Stimulated activated CD4-positive, alpha-beta T cell treated with anti-CD3 and anti-CD28 coated beads, Interleukin-12 subunit alpha, Interleukin-12 subunit beta, amount 100 ng/mL, for 24 hours (primary cell): ENCODE results near the gene KLHL17.

Source experiments
- DNase-seq, 2 experiments: peaks; one replicate each; pipeline ENCODE4 v3.0.0-alpha.2; 2020; ENCODE audit warnings: low read depth in 2 of 2

KLHL17 gene

DNA sequence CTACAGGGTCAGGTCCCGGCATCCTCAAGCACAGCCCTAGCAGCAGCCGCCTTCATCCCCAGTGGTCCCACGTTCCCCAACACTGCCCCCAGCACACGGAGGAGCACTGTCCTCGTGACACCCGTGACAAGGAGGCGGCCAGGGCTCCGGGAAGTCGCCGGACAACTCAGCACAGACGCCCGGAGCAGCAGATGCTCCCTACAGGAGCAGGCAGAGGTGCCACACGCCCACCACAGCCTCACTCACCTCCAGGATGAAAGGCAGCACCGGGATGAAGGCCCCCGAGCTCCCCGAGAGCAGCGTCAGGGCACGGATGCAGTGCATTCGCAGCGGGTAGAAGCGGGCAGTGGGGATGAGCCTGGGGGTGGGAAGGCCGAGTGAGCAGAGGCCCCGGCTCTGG lies 9.5 kb upstream of the KLHL17 start:
- DNase-seq = no peak

DNA sequence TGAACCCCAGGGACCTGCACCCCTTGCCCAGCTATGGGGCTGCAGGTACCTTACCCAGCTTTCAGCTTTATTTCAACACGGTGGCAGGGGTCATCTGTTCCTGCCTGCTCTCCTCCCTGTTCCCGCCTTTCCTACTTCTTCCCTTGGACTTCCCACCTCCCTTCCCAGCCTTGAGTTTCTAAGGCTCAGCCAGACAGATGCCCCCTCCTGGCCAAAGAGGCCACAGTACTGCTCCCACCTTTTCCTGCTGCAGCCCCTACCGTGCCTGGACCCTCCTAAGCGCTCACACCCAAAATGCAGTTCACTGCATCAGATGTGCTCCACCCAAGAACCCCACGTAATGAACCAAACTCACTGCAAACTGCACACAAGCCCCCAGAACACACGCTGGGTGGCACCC lies 9.0 kb upstream of the KLHL17 start:
- no peak for DNase-seq

DNA sequence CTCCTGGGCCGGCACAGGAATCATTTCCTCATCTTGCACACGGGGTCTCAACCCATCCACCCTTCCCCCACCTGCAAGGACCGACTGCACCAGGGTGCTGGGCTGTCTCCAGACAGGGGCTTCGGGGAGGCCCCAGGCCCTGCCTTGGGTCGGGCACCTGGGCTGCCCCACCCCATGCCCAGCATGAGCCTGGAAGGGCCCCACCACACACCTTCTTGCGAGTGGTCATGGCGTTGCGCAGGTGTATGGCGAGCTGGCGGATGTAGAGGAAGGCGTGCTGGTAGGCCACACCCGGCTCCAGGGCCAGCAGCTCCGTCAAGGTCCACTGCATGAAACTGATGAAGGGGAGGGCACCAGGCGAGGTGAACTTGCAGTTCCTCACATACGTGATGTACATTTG lies 8.2 kb upstream of the KLHL17 start:
- no peak for DNase-seq

DNA sequence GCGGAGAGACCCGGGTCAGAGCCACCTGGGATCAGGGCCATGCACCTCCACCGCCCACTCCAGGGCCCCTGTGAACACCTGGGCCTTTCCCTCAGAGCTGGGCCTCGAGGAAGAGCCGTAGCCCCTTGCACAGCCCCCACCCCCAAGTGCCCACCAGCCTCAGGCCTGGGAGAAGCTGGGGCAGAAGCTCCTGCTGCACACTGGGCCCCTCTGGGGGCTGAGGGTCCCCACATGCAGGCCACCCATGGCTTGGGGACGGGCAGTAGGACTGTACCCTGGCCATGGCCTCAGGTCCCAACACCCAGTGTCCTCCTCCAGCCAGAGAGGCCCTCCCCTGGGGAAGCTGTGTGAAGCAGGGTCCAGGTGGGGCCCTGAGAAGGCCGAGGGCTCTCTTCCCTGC lies 7.8 kb upstream of the KLHL17 start:
- DNase-seq = no peak

DNA sequence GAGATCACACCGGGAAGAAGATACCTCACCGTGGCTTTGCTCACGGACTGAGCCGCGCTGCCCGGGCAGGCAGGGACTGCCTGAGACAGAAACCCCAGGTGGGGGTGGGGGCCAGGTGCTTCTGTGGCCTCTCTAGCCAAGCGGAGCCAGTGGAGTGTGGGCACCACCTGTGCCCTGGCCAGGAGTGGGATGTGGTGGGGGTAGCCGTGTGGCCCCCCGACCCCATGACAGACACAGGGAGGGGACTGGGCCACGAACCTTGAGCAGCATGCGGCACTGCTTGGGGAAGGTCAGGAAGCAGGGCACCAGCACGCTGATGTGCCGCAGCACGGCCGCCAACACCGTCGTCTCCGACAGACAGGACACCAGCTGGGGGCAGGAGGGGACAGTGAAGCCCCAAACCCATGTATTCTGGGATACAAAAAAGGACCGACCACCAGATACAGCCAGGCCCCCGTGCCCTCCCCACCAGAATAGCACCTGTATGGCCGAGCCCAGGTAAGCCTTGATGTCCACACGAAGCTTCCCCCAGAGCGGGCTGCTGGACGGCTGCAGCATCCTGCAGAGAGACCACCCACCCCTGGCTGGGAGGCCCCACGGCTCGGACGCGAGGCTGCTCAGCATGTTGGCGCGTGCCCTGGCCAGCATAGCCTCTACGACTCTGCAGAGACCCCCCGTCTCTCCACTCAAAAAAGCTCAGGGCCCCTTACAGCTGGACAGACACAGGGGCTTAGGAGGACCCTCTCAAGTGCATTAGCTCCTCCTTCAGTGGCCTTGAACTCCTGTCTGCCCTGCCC lies 6.7 kb upstream of the KLHL17 start:
- no peak for DNase-seq

DNA sequence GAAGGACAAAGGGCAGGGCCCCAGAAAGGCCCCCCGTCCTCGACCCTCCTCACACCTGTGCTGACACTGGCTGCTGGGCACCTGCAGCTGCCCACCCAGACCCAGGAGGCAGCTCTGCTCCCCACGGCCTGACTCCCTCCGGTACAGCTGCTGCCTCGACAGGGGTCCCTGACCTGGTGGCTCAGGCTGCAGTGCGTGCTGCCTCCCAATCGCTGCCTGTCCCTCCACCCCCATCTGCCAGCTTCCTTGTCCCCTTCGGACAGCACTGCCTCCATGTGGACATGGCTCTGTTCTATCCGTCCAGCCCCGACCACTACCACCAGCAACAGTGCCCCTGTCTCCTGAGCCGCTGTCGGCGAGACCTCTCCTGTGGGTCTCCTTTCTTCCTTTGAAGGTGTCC lies 5.5 kb upstream of the KLHL17 start:
- no peak for DNase-seq

DNA sequence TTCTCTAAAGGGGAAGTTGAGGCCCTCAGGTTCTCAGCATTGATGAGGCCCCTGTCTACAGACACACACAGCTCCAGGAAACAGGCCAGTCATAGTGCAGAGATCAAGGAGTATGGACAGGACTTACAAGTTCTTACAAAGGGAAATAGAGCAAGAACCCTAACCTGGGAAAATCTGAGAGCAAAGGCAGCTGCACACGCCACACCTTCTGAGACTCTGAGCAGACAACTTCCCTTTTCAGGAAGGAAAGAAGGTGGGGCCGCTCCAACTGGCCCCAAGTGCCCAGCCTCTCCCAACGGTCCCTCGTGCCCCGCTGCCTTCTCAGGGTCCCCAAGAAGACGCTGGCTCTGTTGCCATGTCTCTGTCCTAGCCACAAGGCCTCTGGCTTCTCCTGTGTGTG lies 4.9 kb upstream of the KLHL17 start:
- no peak for DNase-seq

DNA sequence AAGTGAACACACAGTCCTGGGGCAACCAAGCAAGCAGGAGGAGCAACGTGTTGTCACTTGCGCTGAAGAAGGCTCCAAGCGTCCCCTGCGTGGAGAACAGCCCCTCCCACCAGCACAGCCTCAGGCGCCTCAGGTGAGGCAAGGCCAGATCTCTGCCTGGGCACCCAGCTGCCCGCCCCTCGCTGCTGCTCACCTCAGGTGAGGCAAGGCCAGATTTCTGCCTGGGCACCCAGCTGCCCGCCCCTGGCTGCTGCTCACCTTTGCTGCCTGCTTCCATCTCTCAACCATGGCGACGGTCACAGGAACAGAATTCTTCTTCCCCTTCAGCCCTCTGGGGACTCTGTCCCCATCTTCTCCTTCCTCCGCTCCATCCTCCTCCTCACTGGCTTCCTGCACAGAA lies 3.7 kb upstream of the KLHL17 start:
- no peak for DNase-seq

DNA sequence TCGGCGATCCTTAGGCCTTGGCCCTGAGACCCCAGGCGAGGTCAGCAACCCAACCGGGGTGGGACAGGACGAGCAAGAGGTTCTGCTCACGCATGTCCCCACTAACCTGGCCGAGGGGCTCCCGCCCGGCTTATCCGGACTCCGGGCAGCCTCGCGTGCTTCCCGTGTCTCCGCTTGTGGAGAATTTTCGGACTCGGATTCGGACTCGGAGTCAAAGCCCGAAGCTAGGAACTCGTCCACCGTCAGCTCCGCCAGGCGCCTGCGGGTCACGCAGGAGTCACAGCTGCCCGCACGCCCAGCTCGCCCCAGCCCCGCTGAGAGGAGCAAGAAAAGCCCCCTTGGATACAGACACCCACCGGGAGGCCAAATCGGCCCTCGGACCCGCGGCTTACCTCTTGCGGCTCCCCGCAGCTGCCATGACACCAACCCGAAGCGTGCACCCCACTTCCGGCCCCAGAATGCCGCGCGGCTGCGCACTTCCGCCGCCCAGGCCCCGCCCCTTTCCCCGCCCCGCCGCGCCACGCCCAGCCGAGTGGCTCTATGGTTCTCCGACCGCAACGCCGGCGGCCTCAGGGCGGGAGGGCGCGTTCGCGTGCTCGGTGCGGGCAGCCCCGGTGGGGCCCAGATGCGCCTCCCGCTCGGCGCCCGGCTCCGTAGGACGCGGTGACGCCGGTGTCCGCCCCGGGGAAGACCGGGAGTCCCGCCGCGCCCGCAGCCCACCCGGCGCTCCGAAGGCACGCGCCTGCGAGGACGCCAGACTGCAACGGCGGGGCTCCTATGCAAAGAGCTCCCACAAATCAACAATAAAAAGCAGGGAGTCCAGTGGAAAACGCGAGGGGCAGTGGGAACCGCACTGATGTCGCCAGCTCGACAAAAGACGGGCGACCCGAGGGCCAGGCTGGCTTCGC lies 1.3 kb upstream of the KLHL17 start, which contains the start of gene NOC2L:
Gene NOC2L, minus strand, starts transcription at position 434 of the 908 bp plus-strand sequence. Its CDS starts 16 bp downstream, at position 418.
- DNase-seq = peak; percentile 97 to 98

DNA sequence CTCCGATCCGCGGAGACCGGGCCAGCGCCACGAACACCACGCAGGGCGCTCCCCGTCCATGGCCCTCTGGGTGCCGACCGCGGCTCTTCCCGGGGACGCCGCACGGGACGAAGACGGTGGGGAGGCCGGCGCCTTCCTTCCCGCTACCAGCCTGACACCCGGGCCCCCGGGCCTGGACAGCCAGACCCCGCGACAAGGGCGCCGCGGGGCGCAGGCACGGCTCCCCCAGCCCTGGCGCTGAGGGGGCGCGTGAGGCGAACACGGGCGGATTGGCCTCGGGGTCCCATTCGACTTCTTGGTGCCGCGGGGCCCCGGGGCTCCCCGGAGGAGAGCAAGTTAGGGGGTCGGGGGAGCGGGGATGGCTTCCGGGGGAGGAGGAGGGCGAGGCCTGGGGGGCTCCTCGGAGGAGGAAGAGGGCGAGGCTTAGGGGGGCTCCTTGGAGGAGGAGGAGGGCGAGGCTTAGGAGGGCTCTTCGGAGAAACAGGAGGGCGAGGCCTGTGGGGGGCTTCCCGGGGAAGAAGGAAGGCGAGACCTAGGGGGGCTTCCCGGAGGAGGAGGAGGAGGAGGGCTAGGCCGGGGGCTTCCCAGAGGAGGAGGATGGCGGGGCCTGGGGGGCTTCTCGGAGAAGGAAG lies 537 bp upstream of the KLHL17 start:
- DNase-seq = no peak

DNA sequence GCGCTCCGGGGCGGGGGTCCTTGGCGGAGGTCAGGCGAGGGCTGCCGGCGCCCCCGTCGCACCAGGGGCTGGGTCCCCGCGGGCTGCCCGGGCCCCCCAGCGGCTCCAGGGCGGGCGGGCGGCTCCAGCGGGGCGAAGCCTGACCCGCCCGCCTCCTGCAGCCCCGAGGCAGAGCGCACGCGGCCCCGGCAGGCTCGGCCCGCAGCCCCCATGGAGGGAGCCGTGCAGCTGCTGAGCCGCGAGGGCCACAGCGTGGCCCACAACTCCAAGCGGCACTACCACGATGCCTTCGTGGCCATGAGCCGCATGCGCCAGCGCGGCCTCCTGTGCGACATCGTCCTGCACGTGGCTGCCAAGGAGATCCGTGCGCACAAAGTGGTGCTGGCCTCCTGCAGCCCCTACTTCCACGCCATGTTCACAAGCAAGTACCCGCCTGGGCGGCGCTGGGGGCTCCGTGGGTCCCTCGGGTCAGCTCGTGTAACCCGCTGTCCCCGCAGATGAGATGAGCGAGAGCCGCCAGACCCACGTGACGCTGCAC lies 817 bp downstream of the KLHL17 start:
- DNase-seq = no peak

DNA sequence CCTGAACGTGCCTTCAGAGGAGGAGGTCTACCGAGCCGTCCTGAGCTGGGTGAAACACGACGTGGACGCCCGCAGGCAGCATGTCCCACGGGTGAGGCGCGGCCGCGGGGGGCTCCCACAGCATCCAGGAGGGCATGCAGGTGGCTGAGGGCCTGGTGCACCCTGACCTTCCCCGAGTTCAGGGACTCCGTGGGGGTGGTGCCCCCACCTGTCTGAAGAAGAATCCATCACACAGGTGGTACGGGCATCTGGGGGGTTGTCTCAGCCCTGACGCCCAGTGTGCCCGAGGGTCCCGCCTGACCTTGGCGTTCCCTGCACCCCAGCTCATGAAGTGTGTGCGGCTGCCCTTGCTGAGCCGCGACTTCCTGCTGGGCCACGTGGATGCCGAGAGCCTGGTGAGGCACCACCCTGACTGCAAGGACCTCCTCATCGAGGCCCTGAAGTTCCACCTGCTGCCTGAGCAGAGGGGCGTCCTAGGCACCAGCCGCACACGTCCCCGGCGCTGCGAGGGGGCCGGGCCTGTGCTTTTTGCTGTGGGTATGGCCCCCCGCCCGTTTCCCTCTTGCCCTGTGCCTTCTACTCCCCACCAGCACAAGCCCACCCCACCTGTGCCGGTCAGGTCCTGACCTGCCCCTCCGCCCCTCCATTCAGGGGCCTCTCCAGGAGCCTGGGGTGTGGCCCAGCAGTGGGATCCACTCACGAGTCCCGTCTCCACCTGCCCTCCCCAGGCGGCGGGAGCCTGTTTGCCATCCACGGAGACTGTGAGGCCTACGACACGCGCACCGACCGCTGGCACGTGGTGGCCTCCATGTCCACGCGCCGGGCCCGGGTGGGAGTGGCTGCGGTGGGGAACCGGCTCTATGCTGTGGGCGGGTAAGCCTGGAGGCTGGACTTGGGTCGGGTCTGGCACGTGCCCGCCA lies 2.3 kb downstream of the KLHL17 start:
- no peak for DNase-seq

DNA sequence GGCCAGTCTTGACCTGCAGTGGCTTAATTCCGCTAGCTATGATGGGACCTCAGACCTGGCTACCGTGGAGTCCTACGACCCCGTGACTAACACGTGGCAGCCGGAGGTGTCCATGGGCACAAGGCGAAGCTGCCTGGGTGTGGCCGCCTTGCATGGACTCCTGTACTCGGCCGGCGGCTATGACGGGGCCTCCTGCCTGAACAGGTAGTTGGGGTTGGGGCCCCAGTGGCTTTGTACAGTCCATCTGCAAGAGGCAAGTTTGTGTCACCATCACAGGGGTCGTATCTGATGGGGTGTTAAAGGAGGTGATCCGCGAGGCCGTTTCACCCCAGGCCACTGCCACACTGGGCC lies 2.9 kb downstream of the KLHL17 start:
- no peak for DNase-seq

DNA sequence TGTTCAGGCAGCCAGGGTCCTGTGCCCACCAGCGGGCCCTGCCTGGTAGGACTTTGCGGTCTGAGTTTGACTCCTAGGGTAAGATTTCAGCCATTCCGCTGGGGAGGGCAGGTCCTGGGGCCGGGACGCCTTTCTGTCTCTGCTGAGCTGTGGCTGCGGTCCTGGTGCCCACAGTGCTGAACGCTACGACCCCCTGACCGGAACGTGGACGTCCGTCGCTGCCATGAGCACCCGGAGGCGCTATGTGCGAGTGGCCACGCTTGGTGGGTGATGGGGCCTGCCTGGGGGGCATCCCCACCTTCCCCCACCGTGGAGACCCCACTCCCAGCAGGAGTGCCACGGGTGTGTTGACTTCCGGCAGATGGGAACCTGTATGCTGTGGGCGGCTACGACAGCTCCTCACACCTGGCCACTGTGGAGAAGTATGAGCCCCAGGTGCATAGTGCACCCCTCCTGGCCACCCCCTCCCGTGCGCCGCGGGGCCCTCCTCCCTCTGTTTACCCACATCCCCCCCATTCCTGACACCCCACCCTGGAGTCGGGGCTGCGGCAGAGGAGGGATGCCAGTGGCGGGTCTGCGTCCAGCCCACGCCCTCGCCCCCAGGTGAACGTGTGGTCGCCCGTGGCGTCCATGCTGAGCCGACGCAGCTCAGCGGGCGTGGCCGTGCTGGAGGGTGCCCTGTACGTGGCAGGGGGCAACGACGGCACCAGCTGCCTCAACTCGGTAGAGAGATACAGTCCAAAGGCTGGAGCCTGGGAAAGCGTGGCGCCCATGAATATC lies 3.6 kb downstream of the KLHL17 start:
- no peak for DNase-seq

DNA sequence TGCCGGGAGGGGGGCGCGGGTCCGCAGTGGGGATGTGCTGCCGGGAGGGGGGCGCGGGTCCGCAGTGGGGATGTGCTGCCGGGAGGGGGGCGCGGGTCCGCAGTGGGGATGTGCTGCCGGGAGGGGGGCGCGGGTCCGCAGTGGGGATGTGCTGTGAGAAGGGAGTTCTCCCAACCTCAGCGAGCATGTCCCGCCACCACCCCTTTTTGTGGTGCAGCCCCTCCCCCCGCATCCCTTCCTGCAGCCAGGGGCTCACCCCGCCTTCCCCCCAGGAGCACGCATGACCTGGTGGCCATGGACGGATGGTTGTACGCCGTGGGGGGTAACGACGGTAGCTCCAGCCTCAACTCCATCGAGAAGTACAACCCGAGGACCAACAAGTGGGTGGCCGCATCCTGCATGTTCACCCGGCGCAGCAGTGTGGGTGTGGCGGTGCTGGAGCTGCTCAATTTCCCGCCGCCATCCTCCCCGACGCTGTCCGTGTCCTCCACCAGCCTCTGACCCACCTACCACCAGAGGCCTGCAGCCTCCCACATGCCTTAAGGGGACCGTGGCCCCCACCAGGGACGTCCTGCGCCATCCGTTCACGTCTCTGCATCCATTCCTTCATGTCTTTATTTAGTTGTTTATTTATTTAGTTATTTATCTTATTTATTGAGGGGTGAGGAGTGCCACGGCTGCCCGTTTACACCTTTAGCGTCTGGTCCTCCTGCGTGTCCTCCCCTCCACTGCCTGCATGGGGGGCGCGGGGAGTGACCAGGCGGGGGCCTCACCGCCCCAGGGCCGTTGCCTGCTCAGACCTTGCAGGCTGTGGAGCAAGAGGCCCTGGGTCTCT lies 4.5 kb downstream of the KLHL17 start:
- DNase-seq = no peak

DNA sequence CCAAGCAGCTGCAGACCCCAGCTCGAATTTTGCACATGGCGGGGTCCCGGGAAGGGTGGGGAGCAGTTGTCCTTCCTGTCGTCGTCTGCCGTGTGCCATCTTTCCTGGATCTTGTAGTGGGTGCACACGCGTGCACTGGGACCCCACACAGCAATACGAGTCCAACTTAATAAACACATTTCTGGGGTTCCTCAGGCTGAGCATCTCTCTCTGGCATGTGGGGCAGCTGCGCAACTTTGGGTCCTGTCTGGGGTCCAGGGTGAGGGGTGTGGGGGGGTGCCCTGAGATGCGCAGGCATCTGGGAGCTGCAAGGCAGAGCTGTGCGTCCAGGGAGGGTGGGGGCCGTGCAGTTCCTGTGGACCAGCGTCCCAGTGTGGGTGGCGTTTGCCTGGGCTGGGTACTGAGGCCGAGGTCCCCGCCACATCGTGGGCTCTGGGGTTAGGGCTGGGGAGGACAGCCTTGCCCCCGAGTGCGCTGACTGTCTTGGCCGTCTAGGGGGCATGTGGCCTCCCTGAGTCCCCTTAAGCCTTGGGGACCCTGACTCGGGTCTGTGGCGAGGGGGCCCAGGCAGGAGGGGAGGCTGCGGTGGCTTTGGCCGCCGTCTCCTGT lies 5.2 kb downstream of the KLHL17 start:
- DNase-seq = no peak

DNA sequence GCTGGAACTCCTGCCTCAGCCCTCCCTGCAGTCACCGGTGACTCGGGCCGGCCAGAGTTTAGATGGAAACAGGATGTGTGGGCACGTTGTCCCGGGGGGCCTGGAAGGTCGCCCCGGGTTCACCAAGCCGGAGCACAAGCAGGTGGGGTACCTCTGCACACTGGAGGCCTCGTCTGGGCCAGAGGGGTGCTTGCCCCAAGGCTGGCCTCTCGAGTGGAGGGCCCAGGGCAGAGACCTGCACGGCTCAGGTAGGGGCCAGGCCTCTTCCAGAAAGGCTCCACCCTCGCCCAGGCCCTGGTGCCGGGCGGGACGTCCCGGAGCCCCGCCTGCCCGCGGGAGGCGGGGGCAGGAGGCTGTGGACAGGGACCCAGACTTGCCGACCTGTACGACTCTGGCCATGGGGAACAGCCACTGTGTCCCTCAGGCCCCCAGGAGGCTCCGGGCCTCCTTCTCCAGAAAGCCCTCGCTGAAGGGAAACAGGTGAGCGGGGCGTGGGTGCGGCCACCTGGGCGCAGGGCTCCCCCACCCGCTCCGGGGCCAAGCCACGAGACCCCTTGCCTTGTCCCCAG lies 5.8 kb downstream of the KLHL17 start, which contains the start of gene PLEKHN1:
Gene PLEKHN1, plus strand, starts transcription at position 348 of the 569 bp plus-strand sequence. Its CDS starts 50 bp downstream, at position 398.
- DNase-seq = no peak

DNA sequence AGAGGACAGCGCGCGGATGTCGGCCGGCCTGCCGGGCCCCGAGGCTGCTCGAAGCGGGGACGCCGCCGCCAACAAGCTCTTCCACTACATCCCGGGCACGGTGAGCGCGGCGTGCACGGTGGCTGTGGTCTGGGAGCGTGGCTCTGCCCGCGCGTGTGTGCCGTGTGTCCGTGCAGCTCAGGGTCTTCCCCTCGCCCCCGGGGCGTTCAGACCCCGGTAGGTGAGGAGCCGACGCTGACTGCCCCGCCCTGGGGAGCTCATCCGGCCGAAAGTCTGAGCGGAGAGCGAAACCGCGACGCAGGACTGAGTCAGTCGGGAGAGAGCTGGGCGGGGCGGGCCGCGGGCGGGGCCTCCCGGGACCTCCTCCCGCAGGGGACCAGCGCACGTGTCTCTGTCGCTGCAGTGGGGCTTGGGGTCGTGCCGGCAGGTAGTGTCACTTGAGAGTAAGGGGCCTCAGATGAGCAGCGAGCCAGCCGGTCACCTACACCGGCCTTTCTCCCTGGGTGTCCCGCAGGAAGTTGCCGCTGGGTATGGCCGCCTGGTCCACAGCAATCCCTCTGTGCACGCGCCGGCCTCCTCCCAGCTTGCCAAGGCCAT lies 6.4 kb downstream of the KLHL17 start:
- peak; percentile 64 to 86 for DNase-seq
